ENCODE data around the gene PHOSPHO2. TPM values are rescaled to one million over a fixed set of nuclear protein-coding genes. Genes with fewer than 3 reads are reported as not detected.

Gene PHOSPHO2
- total and polyA plus RNA-seq, 10 of the 15 experiments (the other 5 are each of a cell fraction or from before 2014, with no cell fraction given): 2.7 to 7.6 (median 4.2) TPM

- ChIA-PET POLR2A (no interaction called here), CTCF (interaction anchor here (1.4 kb wide), 1 partner anchor 9 kb away, joined by 3 read pairs; no protein-coding TSS in a partner anchor), SMC1A (ENCODE audit: uncharacterized antibody, unreplicated experiment) (interaction anchor here (0.6 to 1.2 kb wide), 3 partner anchors 9 to 31 kb away, joined by 3 to 5 read pairs (median 3); no protein-coding TSS in a partner anchor), RAD21 (ENCODE audit: unreplicated experiment) (interaction anchor here (1.4 kb wide), 1 partner anchor 15 kb away, joined by 5 read pairs; no protein-coding TSS in a partner anchor)
- Histone ChIP-seq H3K9ac (ENCODE audit: control insufficient read depth, insufficient read depth, low read length) (no peak overlapping the region), H3K36me3 (ENCODE audit: control insufficient read depth in 2 of 2, insufficient read depth in 2 of 2, low read length in 1 of 2) (peaks cover 0 to 8% of the 10 kb centered on the region in 2 experiments; a peak in 2 of 4 replicates), H3K9me3 (replicated peaks; ENCODE audit: control insufficient read depth, insufficient read depth, low read length) (no peaks in the 10 kb centered on the region), H3K27me3 (replicated peaks in 1 of 2; ENCODE audit: control insufficient read depth in 2 of 2, insufficient read depth in 2 of 2, low read length in 1 of 2) (no peaks in the 10 kb centered on the region), H4K20me1 (ENCODE audit: control insufficient read depth, insufficient read depth) (no peaks in the 10 kb centered on the region), H3K4me1 (ENCODE audit: control insufficient read depth, insufficient read depth, low read length) (no peaks in the 10 kb centered on the region), H3K27ac (ENCODE audit: control insufficient read depth, insufficient read depth) (no peak overlapping the region), H3K4me2 (ENCODE audit: control insufficient read depth, insufficient read depth) (no peak overlapping the region), H3K79me2 (ENCODE audit: control insufficient read depth, insufficient read depth, low read length) (no peaks in the 10 kb centered on the region), H3K4me3 (no peak overlapping the region), H2AFZ (ENCODE audit: control insufficient read depth, low read depth, low read length) (no peak overlapping the region)
- intact Hi-C loops (cut with micrococcal nuclease; ENCODE audit: unreplicated experiment): no loop called here
- DNase-seq (ENCODE audit: low read depth, low spot score) (no peak), ATAC-seq (no peak), FAIRE-seq (no peak)
- whole genome bisulfite sequencing (ENCODE audit: insufficient coverage, insufficient replicate concordance, low lambda C conversion rate, missing lambda C conversion rate): 95% methylated on average over 2 of the region's 2 CpGs
- in situ Hi-C loops (cut with MboI): no loop called here
- BruUV-seq (replicated peaks): no TSS peak
- no peak for TF ChIP-seq TCF7 (IDR thresholded peaks at IDR 0.05; ENCODE audit: borderline replicate concordance)
- TF ChIP-seq SMARCA5 (IDR thresholded peaks at IDR 0.05): no peak
- no peak for TF ChIP-seq NBN (IDR thresholded peaks at IDR 0.05)
- no peak for TF ChIP-seq IKZF1 (conservative IDR thresholded peaks at IDR 0.05)
- no peak for TF ChIP-seq CHD4 (IDR thresholded peaks at IDR 0.05)
- TF ChIP-seq ZBTB33 (IDR thresholded peaks at IDR 0.05): no peak
- TF ChIP-seq SUZ12 (IDR thresholded peaks at IDR 0.05; ENCODE audit: unreplicated experiment): no peak
- TF ChIP-seq KLF5 (IDR thresholded peaks at IDR 0.05; ENCODE audit: partially characterized antibody): no peak
- no peak for TF ChIP-seq NFIC (IDR thresholded peaks at IDR 0.05; ENCODE audit: low read depth, low read length)
- TF ChIP-seq POLR2AphosphoS2 (IDR thresholded peaks at IDR 0.05; ENCODE audit: low read depth, low read length): no peak
- TF ChIP-seq ZNF622 (IDR thresholded peaks at IDR 0.05): no peak
- TF ChIP-seq RAD51 (IDR thresholded peaks at IDR 0.05): no peak
- TF ChIP-seq CUX1 (IDR thresholded peaks at IDR 0.05; ENCODE audit: insufficient replicate concordance, low read depth, low read length): no peak
- no peak for TF ChIP-seq ATF7 (IDR thresholded peaks at IDR 0.05; ENCODE audit: low read depth)
- TF ChIP-seq USF2 (IDR thresholded peaks at IDR 0.05; ENCODE audit: borderline replicate concordance, low read depth, low read length): no peak
- no peak for TF ChIP-seq CREB1 (IDR thresholded peaks at IDR 0.05; ENCODE audit: low read depth)
- no peak for TF ChIP-seq IKZF2 (IDR thresholded peaks at IDR 0.05)
Observed at GRCh38 chr2:169746240-169746639, 52.0 kb downstream of the PHOSPHO2 start.
